ENCODE data around the gene CCL20.
A peak's percentile ranks its signal among the peaks of the same experiment; 100 is the strongest.
"Not testable (repeated sequence)": the region's sequence is repeated elsewhere in the genome, so short reads cannot be mapped to it uniquely, and the experiment has no call there.

Gene CCL20, protein sequence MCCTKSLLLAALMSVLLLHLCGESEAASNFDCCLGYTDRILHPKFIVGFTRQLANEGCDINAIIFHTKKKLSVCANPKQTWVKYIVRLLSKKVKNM

DNA sequence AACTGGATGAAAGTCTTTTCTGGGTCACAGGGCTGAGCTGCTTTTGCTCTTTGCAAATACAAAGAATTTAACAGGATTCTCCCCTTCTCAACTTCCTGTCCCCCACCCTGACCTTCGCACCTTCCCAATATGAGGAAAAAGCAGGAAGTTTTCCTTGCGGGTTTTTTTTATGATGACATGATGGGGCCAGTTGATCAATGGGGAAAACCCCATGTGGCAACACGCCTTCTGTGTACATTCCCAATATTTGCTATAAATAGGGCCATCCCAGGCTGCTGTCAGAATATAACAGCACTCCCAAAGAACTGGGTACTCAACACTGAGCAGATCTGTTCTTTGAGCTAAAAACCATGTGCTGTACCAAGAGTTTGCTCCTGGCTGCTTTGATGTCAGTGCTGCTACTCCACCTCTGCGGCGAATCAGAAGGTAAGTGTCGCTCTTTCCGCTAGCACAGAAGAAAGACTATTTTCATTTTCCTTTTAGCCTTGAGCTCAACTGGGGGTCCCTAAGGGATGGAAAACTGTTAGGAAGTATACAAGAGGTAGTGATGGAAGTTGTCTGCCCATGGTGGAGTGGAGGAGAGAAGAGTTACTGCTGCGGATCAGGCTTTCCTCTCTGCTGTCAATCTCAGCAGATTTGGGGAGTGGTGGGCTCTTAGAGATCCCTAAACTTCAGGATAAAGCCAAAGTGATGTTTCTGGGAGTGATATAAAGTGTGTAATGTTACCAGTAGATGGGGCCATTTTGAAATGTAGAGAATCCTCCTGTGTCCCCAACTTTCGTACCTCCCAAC, at the start of gene CCL20:
TSS of gene CCL20 (plus strand) at position 281 of the 792 bp plus-strand sequence. CDS start at position 351, 70 bp downstream.
- no peak for DNase-seq (ENCODE audit: low read depth, low spot score)

DNA sequence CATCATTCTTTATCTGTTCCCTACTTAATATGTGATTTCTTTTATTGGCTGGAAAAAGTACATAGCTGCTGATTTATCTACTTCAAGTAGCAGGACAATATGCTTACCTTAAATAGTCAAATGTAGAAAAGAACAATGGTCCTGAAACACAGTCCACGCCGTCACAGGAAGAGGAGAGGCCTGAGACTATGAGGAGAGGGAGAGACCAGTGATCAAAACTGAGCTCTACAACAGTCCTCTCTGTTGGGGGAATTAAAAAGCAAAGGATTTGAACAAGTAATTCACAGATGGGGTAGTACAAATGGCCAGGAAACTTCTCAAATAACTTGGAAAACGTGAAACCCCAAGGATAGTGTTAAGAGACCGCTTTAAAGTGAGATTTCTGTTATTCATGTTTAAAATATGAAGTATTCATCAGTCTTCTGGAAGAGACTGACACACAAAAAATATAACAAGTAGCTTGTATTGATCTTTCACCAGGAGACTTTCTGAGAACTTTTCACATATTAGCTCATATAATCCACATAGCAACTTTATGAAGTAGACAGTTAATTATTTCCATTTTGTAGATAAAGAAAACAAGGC, 47.8 kb upstream of the CCL20 start:
- no peak for DNase-seq (ENCODE audit: low read depth, low spot score)

DNA sequence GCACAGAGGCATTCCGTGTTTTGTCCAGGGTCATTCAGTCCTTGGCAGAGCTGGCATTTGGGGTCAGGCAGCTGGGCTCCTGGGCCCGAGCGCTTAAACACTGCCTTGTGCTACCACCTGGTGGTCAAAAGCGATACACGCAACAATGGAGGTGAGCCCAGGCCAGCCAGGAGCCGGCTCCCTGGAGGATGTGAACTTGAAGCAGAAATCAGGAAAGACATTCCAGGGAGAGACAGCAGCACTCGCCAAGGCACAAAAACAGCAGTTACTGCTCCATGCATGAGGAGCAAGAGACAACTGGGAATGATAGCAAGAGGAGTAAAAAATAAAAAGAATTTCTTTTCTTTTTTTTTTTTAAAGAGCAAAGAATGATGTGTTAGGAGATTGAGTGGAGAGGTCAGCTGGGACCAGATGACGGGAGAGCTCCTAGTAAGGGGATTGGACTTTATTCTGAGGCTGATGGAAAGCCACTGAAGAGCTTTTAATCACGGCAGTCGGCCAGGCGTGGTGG, 47.2 kb upstream of the CCL20 start:
- peak; percentile 55 for DNase-seq (ENCODE audit: low read depth, low spot score)

DNA sequence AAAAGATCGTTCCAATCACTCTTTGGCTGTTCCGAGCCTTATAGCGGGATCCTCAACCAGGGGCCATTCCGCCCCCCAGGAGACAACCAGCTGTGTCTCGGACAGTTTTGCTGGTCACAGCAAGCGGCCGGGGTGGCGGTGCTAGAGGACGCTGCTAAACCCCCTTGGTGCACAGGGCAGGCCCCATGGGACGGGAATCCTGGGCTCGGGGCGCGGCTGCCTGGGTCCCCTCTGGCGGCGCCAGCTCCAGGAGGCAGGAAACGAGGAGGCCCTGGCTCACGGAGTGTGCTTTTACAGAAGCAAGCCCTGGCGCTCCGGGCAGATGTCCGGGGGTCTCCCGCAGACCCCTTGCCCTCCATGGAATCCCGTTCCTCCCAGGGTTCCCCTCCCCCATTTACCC, 45.8 kb upstream of the CCL20 start:
- DNase-seq (ENCODE audit: low read depth, low spot score), result no peak

DNA sequence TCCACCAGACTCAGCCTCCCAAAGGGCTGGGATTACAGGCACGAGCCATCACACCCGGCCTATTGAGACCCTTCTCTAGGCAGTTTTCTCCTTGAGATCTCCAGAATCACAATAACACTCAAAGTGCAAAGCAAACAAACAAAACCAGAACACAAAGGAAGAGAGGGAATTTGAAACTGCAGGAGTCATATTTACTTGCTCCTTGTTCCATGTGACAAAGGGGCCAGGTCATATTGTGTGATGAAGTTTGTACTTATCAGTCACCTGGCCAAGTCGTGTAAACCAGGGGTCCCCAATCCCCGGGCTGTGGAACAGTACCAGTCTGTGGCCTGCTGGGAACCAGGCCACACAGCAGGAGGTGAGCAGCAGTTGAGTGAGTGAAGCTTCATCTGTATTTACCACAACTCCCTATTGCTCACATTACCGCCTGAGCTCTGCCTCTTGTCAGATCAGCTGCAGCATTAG, 41.4 kb upstream of the CCL20 start:
- DNase-seq (ENCODE audit: low read depth, low spot score), result no peak

DNA sequence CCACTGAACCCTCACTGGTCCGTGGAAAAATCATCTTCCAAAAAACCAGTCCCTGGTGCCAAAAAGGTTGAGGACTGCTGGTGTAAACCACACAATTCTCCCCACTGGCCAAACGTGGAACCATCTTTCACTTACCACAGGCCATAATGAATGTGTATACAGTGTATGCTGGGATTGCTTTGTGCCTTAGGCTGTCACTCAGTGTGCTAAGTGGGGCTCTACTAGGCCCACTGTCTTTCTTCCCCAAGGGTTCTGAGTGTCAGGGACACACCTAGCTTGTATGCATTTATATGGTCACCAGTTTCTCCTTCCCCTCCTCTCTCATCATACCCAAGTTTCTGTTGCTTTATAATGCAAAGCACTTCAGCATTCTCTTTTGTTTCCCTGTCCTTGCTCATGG, 40.7 kb upstream of the CCL20 start:
- no peak for DNase-seq (ENCODE audit: low read depth, low spot score)

DNA sequence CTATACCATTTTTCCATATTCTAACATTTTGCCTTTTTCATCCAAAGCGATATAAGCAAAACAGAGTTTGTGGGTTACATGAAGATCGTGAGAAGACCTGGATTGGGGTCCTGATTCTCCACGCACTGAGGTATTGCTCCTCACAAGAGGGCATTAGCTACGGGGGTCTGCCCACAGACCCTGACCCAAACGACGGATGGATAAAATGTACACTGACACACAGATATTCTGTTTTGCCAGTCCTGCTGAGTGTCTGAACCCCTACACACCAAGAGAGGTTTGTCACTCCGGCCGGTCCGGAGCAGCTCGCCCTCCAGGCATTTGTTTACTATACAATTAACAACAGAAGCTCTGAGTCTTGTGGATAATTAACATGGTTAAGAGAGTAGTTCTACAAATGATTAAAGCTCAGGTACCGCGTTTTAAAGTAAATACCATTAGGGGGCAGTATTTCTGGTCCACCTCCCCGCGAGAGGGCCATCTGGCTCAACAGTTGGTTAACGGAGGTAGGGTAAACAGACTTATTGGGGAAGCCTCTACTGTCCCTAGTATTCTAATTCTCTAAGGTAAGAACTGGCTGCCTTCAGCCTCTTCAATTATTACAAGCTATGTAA, 39.5 kb upstream of the CCL20 start:
- no peak for DNase-seq (ENCODE audit: low read depth, low spot score)

DNA sequence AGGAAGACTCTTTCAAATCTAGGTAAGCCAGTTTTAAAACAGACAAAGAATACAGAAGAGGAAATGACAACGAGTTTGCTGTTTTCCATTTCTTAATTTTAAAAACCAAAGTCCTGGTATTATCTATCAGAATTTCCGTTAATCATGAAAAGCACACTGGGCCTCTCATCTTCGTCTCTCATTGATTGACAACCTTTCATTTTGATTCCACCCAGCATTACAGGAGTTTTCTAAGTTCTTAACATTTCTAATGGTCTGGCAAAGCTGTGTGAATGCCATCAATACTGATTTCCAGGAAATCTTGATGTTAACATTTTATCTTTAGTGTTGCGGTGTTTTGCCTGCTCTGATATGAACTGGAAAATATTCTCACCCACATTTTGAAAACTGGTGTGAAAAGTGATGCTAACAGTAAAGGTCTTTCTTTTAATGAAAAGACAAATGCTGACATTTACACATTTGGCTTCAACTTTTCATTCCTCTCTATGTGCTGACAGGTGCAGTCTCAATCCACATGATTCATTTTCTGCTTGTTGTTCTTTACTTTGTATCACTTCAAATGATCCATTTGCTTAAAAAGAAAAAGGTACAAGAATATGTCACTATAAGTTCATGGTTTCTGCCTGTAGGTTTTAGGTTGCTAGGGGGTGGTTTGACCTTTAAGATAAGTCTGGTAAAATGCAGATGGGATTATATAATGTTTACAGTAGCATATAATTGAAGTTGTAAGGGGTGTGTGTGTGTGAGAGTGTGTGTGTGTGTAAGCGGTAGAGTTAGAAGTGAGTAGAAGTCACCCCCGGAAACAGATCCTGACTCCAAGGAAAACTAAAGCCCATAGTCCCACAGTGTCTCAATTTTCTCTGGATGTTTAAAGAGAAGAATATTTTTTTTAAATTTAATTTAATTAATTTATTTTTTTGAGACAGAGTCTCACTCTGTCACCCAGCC, 38.5 kb upstream of the CCL20 start:
- DNase-seq (ENCODE audit: low read depth, low spot score), result no peak

DNA sequence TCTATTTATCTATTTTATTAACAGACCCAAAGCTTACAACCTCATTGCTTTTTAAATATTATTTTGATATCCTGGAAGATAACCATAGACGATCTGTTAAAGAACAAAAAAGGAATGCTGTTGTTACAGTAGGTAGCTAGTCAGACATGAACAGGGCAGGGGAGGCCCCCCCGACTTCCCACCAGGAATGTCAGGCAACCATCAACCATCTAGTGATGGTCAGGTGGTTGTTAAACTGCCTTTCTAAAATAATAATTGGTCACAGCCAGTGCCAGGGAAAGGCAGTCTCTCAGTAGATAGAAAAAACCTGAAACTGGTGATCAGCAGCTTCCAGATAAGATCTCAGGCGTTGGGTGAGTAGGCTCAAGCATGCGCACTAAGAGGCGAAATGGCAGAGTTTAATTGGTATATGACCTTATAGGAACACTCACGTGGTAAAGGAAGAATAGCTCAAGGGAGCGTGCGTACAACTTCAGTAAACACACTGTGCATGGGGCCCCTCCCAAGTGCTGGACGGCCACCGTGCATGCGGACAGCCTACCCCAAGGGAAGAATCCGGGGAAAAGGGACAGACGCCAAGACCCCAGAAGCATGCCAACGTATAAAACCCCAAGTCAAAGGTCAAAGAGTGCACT, 32.5 kb upstream of the CCL20 start:
- no peak for DNase-seq (ENCODE audit: low read depth, low spot score)

DNA sequence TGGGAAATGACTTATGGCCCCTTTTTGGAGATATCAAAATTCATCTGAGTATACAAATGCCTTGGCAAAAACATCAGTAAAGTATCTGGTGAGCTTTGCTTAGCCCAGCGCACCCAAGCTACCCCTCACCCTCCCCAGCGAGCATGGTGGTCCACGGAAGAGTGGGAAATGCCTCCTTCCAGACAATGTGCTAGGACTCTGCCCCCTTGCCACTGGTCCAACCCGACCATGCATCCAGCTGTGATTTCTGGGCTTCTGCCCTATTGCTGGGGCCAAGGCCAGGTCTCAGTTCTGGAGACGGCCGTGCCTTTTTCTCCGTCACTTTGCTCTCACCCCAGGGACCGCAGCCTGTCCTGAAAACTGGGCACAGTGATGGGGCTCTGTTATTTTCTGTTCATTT, 31.8 kb upstream of the CCL20 start:
- DNase-seq (ENCODE audit: low read depth, low spot score), result no peak

DNA sequence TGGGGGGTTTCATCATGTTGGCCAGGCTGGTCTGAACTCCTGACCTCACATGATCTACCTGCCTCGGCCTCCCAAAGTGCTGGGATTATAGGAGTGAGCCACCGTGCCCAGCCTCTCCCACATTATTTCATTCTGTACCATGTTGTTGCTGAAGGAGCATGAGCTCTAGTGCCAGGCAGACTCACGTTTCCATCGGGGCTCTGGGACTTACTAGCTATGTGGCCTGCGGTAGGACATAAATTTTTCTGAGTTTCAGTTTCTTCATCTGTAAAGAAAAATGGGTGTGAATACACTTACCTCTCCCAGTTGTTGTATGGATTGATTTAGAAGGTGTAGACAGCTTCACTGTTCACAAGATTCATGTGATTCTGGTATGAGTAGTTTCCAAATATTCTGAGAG, 30.8 kb upstream of the CCL20 start:
- DNase-seq (ENCODE audit: low read depth, low spot score), result no peak

DNA sequence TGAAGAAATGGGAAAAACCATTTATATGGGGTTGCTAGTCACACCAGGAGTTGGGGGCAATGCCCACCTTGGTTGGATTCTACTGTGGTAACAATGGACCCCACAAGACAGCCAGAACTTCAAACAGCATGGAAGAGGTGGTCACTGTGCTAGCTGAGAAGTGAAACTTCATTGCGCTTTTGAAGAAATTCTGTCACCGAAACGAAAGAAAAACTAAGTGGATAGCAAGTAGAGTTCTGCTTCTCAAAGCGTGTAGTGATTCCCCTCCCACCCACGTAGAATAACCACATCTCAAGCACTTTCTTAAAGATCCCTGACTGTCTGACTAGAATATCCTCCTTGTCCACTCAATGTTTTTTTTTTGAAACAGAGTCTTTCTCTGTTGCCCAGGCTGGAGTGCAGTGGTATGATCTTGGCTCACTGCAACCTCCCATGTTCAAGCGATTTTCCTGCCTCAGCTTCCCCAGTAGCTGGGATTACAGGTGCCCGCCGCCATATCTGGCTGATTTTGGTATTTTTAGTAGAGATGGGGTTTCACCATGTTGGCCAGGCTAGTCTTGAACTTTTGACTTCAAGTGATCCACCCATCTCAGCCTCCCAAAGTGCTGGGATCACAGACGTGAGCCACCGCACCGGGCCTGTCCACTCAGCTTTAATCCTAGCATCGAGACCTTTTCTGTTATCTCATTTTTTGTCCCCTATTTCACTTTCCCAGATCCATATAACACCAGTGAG, 30.1 kb upstream of the CCL20 start:
- DNase-seq (ENCODE audit: low read depth, low spot score), result no peak

DNA sequence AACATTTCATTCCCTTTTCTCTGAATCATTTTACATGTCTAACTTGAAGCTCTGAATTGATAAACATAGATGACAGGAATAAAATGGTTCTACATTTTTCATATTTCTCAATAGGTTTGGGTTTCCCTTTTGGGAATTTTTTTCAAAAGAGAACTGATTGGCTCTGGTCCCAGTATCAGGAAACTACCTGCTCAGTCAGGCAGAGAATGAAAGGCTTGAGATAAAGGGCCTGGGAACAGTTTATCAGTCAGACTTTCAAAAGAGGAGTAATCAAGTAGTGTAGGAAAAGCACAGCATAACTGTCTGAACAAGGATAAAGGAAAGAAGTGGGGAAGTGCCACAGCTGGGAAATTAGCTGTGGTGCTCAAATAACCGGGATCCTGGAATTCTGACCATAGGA, 28.3 kb upstream of the CCL20 start:
- DNase-seq (ENCODE audit: low read depth, low spot score), result no peak

DNA sequence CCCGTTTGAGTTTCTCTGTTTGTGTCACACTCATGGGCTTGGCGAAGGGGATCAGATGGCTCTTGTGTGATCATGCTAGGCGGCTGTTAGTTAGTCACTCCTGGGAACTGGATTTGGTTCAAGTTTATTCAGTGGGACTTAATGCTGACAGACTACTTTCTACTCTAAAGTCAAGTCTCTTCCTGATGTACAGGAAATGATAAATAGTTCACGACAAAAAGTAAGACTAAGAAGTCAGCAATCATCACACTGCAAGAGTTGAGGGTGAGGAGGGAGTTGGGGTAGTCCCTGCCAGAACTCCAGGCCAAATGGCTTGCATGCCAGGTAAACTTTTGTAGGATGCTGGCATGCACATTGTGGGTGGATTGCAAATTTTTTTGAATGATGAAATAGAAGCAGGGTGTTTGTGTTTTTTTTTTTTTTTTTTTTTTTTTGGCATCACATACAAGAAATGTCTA, 25.1 kb upstream of the CCL20 start:
- DNase-seq (ENCODE audit: low read depth, low spot score), result no peak

DNA sequence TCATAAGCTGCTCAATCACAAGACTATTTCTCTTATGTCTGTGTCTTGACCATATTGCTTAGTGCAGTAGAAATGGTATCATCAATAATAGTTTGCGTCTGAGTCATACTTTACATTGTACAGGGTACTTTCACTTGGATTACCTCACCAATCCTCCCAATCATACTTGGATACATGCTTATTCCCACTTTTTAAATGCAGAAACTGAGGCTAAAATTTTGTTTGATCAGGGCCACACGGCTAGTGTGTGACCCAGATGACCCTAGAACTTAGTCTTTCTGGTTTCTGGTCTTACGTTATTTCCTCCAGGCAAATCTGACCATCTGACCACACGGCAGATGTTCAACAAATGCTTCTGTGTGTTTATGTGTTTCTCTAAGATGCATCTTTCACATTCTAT, 23.8 kb upstream of the CCL20 start:
- no peak for DNase-seq (ENCODE audit: low read depth, low spot score)

DNA sequence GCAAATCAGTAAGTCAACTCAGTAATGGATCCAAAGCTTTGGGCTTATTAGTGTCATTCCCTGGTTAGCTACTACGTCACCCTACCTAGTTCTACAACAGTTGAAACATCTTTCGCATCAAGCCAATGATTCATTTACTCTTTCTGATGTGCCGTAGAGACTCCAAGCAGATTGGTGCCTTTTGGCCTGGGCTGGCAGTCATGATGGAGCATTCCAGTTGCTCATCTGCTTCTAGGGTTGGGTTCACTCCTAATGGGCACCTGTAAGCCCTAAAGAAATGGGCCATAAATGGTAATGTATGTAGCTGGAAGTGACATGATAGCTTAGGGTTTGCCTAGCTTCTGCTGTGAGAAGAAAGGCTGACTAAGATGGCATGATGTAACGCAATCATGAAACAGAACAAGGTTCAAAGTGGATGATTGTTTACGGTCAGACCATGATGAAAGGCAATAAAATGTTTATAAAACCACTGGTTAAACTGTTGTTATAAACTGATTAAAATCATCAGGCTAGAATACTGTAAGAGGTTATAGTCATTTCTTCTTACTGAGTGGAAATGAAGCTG, 20.4 kb upstream of the CCL20 start:
- DNase-seq (ENCODE audit: low read depth, low spot score), result no peak

DNA sequence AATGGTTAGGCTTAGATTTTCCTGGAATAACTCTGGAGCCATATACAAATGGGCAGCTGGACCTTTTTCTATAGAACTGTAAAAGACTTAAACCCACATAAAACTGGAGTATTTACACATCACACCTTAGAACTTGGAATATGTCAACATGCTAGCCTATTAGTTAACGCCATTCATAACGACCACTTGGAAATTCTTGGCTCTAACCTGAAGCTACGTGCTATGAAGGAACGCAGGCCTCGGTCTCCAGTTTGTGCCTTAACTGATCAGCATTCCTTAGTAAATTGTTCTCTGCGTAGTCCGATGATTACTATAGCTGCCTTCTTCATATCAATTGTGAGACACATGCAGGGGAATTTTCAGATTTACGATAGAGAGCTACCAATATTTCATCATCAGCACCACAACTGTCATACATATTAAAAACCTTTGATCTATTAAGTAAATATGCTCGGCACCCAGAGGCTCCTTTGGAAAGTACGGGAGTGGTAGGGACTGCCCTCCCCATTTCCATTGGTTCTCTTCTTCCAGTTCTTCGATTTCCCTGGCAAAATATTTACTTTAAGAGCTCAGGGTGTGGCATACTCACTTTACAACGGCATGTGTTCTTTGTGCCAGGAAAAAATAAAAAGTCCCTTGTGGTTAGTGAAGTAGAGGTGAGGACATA, 17.5 kb upstream of the CCL20 start:
- DNase-seq (ENCODE audit: low read depth, low spot score), result no peak

DNA sequence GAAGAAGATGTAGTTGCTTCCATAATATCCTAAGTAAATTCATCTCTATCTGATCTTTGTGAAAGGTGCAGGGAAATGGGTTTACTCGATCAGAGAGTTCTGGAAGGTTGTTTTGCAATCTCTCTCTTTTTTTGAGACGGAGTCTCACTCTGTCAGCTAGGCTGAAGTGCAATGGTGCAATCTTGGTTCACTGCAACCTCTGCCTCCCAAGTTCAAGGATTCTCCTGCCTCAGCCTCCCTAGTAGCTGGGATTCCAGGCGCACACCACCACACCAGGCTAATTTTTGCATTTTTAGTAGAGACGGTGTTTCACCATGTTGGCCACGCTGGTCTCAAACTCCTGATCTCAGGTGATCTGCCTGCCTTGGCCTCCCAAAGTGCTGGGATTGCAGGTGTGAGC, 16.9 kb upstream of the CCL20 start:
- DNase-seq (ENCODE audit: low read depth, low spot score), result not testable (repeated sequence)

DNA sequence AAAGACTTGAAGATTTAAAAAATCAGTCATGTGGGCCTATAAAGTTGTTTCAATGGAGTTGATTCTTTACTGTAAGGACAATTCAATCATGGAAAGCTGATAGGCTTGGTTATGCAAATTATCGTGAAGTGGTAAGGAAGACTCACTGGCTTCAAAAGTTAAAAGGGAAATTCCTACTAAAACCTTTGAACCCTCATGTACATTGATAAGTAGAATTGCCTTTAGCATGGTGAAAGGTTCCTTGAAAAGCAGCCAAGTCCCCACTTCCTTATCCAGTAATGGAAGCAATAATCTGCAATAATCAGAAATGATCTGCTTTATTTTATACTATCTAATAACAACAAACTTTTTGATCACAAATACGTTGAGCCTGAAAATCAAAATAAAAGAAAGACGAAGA, 14.4 kb upstream of the CCL20 start:
- no peak for DNase-seq (ENCODE audit: low read depth, low spot score)

Data from smooth muscle cell of the brain vasculature (primary cell).